ENCODE measurements around the gene CD2BP2.
"Not testable (repeated sequence)": the region's sequence is repeated elsewhere in the genome, so short reads cannot be mapped to it uniquely, and the experiment has no call there.

Gene CD2BP2

GRCh38 chr16:30358990-30359870, 4.1 kb upstream of the CD2BP2 start:
- no peak for DNase-seq

GRCh38 chr16:30358577-30358936, 3.4 kb upstream of the CD2BP2 start:
- no peak for DNase-seq

- DNase-seq: no peak
Observed at GRCh38 chr16:30357715-30358576, 2.8 kb upstream of the CD2BP2 start.

- no peak for DNase-seq
Observed at GRCh38 chr16:30357085-30357714, 2.1 kb upstream of the CD2BP2 start.

- DNase-seq: peak; percentile 55
Observed at GRCh38 chr16:30356401-30357084, 1.4 kb upstream of the CD2BP2 start.

- peak; percentile 54 for DNase-seq
Observed at GRCh38 chr16:30355954-30356308, 823 bp upstream of the CD2BP2 start.

- DNase-seq: peak; percentile 69
Observed at GRCh38 chr16:30354423-30355143, 525 bp downstream of the CD2BP2 start.

- no peak for DNase-seq
Observed at GRCh38 chr16:30353438-30354129, 1.5 kb downstream of the CD2BP2 start.

- no peak for DNase-seq
Observed at GRCh38 chr16:30352488-30353401, 2.4 kb downstream of the CD2BP2 start.

GRCh38 chr16:30351586-30352419, 3.3 kb downstream of the CD2BP2 start:
- DNase-seq: no peak

- DNase-seq: no peak
Observed at GRCh38 chr16:30351001-30351441, 4.1 kb downstream of the CD2BP2 start.

GRCh38 chr16:30350134-30350871, 4.8 kb downstream of the CD2BP2 start:
- no peak for DNase-seq

- no peak for DNase-seq
Observed at GRCh38 chr16:30349675-30350074, 5.4 kb downstream of the CD2BP2 start.

GRCh38 chr16:30348929-30349328, 6.2 kb downstream of the CD2BP2 start:
- no peak for DNase-seq

- no peak for DNase-seq
Observed at GRCh38 chr16:30348113-30348512, 7.0 kb downstream of the CD2BP2 start.

GRCh38 chr16:30346286-30346685, 8.8 kb downstream of the CD2BP2 start:
- DNase-seq: no peak

GRCh38 chr16:30343491-30343820, 11.7 kb downstream of the CD2BP2 start:
- DNase-seq: not testable (repeated sequence)

GRCh38 chr16:30342751-30343490, 12.2 kb downstream of the CD2BP2 start:
- no peak for DNase-seq

All from NCI-H69 (cell line).